ENCODE data around the gene MT1B.
"Not testable (repeated sequence)": the region's sequence is repeated elsewhere in the genome, so short reads cannot be mapped to it uniquely, and the experiment has no call there.

The MT1B gene

GRCh38 chr16:56669005-56669839 is 17.5 kb downstream of the MT1B start, which contains the start of gene MT1H:
Gene MT1H, plus strand, starts transcription at chr16:56669814. Its CDS starts 71 bp downstream, at chr16:56669885.
- no peak for DNase-seq

GRCh38 chr16:56669840-56670619 is 18.3 kb downstream of the MT1B start:
- DNase-seq, result no peak

- DNase-seq, result no peak
Observed at GRCh38 chr16:56670620-56670934, 18.9 kb downstream of the MT1B start.

- DNase-seq, result not testable (repeated sequence)
Observed at GRCh38 chr16:56671691-56672090, 20.0 kb downstream of the MT1B start.

- DNase-seq, result not testable (repeated sequence)
Observed at GRCh38 chr16:56672171-56672570, 20.5 kb downstream of the MT1B start.

GRCh38 chr16:56672761-56673536 is 21.3 kb downstream of the MT1B start:
- DNase-seq, result no peak

- DNase-seq, result no peak
Observed at GRCh38 chr16:56673921-56674320, 22.2 kb downstream of the MT1B start.

GRCh38 chr16:56674570-56674969 is 22.9 kb downstream of the MT1B start:
- not testable (repeated sequence) for DNase-seq

GRCh38 chr16:56675685-56676210 is 24.1 kb downstream of the MT1B start:
- DNase-seq, result peak; percentile 83

GRCh38 chr16:56677474-56677873 is 25.8 kb downstream of the MT1B start:
- DNase-seq, result no peak

GRCh38 chr16:56679078-56679730 is 27.5 kb downstream of the MT1B start:
- DNase-seq, result no peak

- no peak for DNase-seq
Observed at GRCh38 chr16:56679818-56680217, 28.1 kb downstream of the MT1B start.

GRCh38 chr16:56681939-56682702 is 30.4 kb downstream of the MT1B start, which contains the start of gene MT1X:
Gene MT1X, plus strand, starts transcription at chr16:56682470. Its CDS starts 71 bp downstream, at chr16:56682541.
- DNase-seq, result peak; percentile 95

- DNase-seq, result peak; percentile 65
Observed at GRCh38 chr16:56682703-56683397, 31.2 kb downstream of the MT1B start.

- DNase-seq, result no peak
Observed at GRCh38 chr16:56683424-56684172, 31.9 kb downstream of the MT1B start.

GRCh38 chr16:56684256-56684925 is 32.7 kb downstream of the MT1B start:
- DNase-seq, result no peak

- no peak for DNase-seq
Observed at GRCh38 chr16:56684926-56685590, 33.4 kb downstream of the MT1B start.

- DNase-seq, result no peak
Observed at GRCh38 chr16:56686758-56687157, 35.1 kb downstream of the MT1B start.

GRCh38 chr16:56688762-56689161 is 37.1 kb downstream of the MT1B start:
- no peak for DNase-seq

All from activated CD8-positive, alpha-beta memory T cell treated with anti-CD3 and anti-CD28 coated beads for 24 hours (primary cell).